GM19099 (cell line): ENCODE measurements around the gene TPCN1.

Experiments used
- POLR2A ChIP-seq: IDR thresholded peaks from 3 replicates; pipeline ENCODE4 v1.6.1; 2011; ENCODE audit warnings: low read depth; ENCODE audit not compliant: insufficient read length; ENCODE audit errors: extremely low read depth

TPCN1 gene

DNA sequence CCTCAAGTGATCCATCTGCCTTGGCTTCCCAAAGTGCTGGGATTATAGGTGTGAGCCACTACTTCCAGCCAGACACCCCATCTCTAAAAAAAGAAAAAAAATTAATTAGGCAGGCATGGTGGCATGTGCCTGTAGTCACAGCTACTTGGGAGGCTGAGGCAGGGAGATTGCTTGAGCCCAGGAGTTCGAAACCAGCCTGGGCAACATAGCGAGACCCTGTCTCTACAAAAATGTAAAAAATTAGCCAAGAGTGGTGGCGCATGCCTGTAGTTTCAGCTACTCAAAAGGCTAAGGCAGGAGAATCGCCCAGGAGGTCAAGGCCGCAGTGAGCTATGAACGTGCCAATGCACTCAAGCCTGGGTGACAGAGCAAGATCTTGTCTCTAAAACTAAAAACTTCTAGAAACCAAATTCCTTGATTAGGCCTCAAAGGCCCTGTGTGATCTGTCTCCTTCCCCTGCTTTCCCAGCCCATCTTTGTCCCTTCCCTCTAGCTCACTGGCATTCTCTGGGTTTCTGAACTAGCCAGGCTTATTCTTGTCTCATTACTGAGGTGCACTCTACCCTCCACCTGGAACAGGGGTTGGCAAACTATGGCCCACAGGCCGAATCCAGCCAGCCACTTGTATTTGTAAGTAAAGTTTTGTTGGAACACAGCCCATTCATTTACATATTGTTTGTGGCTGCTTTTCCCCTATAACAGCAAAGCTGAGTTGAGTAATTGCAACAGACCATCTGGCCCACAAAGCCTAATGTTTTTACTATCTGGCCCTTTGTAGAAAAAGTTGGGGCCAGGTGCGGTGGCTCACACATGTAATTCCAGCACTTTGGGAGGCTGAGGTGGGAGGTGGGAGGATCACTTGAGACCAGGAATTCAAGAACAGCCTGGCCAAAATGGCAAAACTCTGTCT lies 17.2 kb upstream of the TPCN1 start:
- no peak for TF ChIP-seq POLR2A

DNA sequence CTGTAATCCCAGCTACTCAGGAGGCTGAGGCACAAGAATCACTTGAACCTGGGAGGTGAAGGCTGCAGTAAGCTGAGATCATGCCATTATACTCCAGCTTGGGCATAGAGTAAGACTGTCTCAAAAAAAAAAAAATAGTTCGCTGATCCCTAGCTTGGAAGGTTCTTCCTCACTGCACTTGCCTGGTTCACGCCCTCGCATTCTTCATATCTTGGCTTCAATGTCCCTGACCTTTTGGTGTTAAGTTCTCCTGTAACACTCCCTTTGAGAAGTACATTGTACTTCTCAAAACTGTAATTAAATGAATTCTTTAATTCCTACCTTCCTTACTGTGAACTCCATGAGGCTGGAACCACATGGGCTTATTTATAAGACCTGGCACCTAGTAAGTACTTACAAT lies 16.5 kb upstream of the TPCN1 start:
- no peak for TF ChIP-seq POLR2A

DNA sequence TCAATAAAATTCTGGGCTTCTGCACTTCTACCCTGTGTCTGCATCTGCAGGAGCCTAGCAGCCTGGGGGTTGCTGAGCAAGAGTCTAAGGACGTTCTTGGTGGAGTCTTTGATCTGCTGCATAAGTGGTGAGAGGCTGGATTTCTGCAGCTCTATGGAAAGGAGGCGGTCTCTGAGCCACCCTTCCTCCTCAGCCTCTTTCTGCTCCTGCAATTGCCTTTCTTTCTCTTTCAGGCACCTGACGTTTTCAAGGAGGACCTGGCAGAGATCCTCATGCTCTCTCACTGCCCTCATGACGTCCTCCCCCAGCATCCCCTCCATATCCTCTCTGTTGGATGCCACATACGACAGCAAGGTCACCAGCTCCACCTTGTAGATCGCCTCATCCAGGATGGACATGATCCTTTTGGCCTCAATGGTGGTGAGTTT lies 13.6 kb upstream of the TPCN1 start:
- TF ChIP-seq POLR2A, result no peak

DNA sequence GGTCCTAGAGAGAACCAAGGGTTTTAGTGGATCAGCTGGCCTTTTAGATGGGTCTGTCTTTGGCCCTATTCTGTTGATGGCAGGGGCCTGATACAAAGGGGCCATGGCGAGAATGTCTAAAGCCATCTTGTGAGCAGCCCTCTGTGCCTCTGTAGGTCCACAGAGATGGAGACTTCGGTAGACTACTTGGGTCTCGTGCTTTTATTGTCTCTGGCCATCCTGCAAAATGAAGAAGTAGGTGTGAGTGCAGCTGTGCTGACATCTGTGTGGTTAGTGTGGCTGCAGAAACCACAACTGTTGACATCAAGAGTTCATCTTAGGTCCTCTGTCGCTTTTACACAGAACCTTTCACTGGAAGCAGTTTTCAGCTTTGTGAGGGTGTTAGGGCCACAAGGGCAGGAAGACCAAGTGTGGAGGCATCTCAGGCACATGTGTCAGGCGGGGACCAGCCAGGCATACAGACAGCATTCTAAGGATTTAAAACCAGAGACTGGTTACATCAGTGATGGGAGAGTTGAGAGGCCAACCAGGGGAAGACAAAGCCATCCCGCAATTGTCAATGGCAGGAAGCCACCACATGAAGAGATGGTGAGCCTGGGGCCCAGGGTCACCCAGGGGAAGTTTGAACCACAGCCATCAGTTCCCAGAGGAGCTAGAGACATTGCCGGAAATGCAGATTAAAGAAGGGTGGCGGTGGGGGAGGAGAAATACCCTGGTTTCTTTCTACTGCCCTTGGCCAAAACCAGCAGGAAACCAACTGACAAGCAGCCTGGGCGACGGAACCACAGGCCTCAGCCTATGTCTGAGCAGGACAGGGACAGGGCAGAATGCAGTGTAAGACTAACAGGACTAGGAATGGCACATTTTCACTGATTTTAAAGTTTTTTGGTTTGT lies 13.0 kb upstream of the TPCN1 start:
- peak; percentile 61 for TF ChIP-seq POLR2A

DNA sequence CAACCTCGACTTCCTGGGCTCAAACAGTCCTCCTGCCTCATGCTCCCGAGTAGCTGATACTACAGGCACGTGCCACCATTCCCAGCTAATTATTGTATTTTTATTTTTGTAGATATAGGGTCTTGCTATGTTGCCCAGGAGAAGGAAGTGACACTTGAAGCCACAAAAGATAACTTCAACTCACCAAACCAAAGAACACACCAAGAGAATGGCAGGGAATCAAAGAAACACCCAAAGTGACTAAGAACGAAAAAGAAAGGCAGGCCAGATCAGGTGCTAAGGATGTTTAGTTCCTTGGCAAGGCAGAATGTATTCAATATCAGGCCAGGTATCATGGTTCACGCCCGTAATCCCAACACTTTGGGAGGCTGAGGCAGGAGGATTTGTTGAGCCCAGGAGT lies 10.1 kb upstream of the TPCN1 start:
- TF ChIP-seq POLR2A, result no peak

DNA sequence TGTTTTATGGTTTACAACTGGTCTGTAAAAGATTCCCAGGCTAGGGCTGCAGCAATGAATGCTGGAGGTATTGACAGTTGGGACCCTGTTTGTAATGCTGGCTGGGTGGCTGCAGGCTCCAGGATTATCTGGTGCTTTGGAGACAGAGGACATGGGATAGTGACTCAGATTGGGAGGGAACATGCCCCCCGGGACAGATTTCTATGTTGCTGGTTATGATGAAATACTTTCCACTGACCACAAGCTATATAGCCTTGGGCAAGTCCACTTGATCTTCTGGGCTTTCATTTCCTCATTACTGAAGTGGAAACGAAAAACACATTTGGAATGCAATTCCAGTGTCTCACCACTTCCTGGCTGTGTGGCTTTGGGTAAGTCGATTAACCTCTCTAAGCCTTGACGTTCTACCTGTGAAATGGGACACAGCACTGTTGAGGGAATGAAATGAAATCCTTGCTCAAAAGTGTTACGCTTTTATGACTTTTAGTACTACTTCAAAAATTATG lies 6.3 kb upstream of the TPCN1 start:
- no peak for TF ChIP-seq POLR2A

DNA sequence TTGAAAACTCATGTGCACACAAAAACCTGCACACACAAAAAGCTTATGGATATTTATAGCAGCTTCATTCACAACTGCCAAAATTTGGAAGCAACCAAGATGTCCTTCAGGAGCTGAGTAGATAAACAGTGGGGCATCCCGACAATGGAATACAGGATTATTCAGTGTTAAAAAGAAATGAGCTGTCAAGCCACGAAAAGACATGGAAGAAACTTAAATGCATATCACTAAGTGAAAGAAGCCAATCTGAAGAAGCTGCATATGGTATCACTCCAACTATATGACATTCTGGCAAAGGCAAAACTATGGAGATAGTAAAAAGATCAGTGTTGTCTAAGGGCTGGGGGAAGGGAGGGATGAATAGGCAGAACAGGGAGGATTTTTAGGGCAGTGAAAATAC lies 5.2 kb upstream of the TPCN1 start:
- no peak for TF ChIP-seq POLR2A

DNA sequence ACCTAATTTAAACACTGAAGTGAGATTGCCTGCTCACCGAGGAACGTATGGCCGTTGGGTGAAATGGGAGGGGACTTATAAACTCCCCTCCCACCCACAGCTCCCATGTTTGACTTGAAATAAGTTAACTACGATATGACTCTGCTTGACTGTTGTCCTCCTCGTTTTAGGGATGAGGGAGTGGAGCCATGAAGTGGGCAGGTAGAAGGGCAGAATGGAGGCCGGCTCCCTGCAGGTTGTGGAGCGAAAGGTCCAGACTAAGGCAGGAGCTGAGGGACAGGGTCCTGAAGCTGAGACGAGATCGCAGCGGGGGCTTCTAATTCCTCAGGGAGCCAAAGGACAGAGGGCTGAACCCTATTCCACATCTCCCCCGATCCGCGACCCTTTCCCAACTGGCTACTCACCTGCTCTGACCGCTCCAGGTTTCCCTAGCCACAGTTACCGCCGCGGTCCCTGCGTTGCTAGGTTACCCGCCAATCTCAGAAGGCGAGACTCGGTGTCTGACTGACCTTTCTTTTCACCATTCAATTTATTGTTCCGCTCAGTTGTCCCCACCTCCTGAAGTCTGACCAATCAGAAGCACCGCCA lies 577 bp upstream of the TPCN1 start:
- TF ChIP-seq POLR2A, result no peak

DNA sequence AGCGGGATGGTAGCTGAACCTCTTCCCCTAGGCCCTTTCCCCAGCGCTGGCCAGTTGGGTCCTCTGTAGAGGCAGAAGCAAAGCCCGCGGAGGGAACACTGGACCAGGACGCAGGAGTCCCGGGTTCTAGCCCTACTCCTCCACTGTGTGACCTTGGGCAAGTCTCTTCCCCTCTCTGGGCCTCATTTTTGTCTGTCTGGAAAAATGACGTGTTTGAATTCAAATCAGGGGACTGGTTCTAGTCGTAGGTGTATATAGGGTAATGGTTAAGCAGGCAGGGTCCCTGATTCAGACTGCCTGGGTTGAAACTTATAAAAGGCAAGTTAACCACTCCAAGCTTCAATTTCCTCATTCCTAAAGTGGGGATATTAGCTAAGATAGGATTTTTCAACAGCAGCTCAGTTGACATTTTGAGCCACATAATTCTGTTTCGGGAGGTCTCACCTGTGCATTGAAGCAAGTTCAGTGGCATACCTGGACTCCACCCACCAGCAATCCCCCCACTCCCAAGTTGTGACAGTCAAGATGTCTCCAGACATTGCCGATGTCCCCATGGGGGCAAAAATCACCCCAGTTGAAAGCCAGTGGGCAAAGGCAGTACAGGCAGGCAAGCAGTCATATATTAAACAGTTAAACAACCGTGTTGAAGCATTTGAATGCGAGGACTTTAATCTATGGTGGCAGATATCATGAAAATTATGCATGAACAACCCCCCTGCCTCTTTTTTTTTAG lies 899 bp downstream of the TPCN1 start:
- TF ChIP-seq POLR2A, result peak; percentile 26

DNA sequence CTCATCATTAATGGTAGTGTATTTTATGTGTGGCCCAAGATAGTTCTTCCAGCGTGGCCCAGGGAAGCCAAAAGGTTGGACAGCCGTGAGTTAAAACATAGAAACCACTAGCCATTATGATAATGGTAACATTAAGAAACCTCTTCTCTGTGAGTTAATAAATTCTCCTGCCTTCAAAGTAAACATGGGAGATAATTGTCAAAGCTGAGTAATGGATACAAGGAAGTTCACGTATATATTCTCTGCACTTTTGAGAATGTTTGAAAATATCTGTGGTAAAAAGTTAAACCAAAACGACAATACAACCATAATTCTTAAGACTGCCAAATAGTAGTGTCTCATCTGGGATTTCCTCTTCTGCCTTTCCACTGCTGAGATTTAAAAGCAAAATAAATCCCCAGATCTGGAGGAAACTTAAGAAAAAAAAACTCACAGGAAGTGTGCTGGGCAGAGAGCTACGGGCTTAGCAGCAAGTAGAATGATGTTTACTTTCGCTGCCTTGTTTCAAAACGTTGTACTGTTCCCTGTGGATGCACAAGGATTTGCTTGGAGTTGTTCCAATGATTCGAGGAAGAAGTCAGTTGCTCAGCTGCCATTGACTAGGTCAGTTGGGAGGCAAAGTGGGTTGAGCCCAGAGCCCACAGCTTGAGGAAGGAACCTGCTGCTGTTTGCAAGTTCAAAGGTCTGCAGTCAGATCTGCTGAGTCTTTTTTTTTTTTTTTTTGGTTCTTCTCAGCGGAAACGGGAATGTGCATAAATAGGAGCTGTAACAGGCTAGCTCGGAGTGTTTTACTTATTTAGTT lies 1.7 kb downstream of the TPCN1 start:
- TF ChIP-seq POLR2A, result no peak

DNA sequence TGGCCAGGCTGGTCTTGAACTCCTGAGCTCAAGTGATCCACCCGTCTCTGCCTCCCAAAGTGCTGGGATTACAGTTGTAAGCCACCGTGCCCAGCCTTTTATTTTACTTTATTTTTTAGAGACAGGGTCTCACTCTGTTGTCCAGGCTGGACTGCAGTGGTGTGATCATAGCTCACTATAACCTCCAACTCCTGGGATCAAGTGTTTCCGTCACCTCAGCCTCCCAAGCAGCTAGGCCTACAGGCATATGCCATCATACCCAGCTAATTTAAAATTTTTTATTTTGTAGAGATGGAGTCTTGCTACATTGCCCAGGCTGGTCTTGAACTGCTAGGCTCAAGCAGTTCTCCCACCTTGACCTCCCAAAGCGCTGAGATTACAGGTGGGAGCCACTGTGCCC lies 3.7 kb downstream of the TPCN1 start:
- TF ChIP-seq POLR2A, result no peak

DNA sequence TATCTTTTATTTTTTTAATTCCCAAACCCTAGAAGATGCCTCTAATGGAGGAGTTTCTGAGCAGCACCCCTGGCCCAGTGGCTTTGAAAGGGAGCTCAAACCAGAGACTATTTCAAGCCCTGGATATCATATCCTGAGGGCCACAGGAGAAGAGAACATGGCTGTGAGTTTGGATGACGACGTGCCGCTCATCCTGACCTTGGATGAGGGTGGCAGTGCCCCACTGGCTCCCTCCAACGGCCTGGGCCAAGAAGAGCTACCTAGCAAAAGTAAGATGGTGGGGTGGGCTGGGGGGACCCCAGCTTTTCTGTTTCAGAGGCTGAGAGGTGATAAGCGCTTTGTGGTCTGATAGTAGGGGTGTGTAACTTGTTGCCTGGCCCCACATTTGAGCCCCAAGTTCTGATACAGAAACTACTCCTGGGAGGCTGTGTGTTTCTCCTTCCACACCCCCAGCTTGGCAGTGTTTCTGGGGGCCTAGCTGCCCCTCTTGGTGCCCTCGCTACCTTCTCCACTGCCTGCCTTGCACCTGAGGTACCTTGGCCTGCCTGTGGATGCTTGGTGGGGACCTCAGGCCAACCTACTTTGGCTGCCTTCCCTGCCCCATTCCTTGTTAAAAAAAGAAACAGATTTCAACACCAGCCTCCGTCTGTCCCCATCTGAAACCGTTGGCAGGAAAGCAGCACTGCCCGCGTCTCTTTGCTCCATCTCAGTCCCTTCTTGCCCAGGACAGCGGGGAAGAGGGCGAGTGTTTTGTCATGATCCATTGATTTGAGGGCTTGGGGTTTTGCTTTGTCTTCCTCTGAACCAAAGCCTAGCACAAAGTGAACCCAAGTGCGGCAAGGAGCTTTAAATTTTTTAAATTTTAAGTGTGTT lies 5.7 kb downstream of the TPCN1 start:
- TF ChIP-seq POLR2A, result no peak
